Fibroblast of the aortic adventitia (primary cell): ENCODE results near the gene KRTAP1-5. TPM values are rescaled to one million over a fixed set of nuclear protein-coding genes. Genes with fewer than 3 reads are reported as not detected.
"Not testable (repeated sequence)": the region's sequence is repeated elsewhere in the genome, so short reads cannot be mapped to it uniquely, and the experiment has no call there.

Experiments
- DNase-seq: peaks from one replicate; pipeline ENCODE4 v3.0.0-alpha.2; 2010; ENCODE audit warnings: low read depth
- H3K4me3 ChIP-seq: 2 replicates; pipeline ENCODE4 v1.5.1; 2011; ENCODE audit warnings: low read depth, mild to moderate bottlenecking, control low read depth, low read length, moderate library complexity
- total RNA-seq: library from RNA; depleted of rRNA; stranded (reverse); fragments of >200 nt; gene quantifications from 2 replicates; pipeline ENCODE4 v1.2.3, GENCODE V29; 2012; ENCODE audit warnings: low replicate concordance
- TF ChIP-seq, protein P1 (sequence below): IDR thresholded peaks from 2 replicates; pipeline ENCODE4 v1.5.1; 2011; ENCODE audit warnings: mild to moderate bottlenecking, low read length, control low read depth, inconsistent platforms; ENCODE audit not compliant: insufficient read depth

Gene KRTAP1-5
- total RNA-seq, 1 donor = 1.4 TPM

DNA sequence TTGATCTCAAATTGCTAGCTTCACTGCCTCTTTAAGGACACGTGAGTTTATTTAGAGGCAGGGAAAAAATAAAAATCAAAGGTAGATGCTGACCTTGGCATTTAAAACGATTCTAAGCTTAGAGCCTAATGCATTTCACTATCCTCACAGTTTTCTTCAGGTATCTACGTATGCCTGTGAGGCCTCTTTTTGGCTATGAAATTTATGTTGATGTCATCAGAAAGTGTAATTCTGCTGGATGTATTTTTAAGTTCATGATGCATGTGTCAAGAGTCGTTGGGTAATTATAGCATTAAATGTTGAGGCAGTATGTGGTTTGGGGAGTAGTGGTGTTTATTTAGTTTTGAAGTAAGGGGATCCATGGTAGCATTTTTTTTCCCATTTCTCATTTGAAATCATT lies 23.1 kb downstream of the KRTAP1-5 start:
- TF ChIP-seq, protein P1, sequence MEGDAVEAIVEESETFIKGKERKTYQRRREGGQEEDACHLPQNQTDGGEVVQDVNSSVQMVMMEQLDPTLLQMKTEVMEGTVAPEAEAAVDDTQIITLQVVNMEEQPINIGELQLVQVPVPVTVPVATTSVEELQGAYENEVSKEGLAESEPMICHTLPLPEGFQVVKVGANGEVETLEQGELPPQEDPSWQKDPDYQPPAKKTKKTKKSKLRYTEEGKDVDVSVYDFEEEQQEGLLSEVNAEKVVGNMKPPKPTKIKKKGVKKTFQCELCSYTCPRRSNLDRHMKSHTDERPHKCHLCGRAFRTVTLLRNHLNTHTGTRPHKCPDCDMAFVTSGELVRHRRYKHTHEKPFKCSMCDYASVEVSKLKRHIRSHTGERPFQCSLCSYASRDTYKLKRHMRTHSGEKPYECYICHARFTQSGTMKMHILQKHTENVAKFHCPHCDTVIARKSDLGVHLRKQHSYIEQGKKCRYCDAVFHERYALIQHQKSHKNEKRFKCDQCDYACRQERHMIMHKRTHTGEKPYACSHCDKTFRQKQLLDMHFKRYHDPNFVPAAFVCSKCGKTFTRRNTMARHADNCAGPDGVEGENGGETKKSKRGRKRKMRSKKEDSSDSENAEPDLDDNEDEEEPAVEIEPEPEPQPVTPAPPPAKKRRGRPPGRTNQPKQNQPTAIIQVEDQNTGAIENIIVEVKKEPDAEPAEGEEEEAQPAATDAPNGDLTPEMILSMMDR = no peak
- no peak overlapping the region for H3K4me3 ChIP-seq
- no peak for DNase-seq

GRCh38 chr17:41002814-41003213 lies 24.2 kb downstream of the KRTAP1-5 start:
- TF ChIP-seq, protein P1 = no peak
- no peak for DNase-seq
- no peak overlapping the region for H3K4me3 ChIP-seq

DNA sequence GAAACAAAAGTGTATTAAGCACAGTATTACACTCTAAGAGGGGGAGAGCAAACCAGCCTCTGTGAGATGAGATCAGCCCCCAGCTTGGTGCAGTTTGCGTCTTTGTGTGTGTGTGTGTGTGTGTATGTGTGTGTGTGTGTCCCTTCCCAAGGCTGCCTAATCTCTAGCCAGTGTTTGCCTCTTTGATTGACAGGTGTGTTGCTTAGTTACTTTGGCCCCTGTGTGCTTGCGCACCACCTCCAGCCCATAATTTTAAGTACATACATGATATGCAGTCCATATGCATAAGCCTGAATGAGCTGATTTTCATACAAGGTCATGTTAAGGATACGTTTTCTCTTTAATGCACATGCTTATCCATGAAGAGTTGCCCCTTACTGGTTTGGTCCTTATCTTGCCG lies 25.2 kb downstream of the KRTAP1-5 start:
- no peak for DNase-seq
- TF ChIP-seq, protein P1 = no peak
- H3K4me3 ChIP-seq = no peak overlapping the region

GRCh38 chr17:40999563-40999962 lies 27.4 kb downstream of the KRTAP1-5 start, which contains the start of gene KRTAP3-2:
TSS of gene KRTAP3-2 (minus strand) at chr17:40999906. CDS start at chr17:40999853, 53 bp downstream.
- not testable (repeated sequence) for H3K4me3 ChIP-seq, DNase-seq

GRCh38 chr17:40997361-40997760 lies 29.6 kb downstream of the KRTAP1-5 start:
- no peak overlapping the region for H3K4me3 ChIP-seq
- no peak for DNase-seq
- TF ChIP-seq, protein P1 = no peak

GRCh38 chr17:40996829-40997228 lies 30.2 kb downstream of the KRTAP1-5 start:
- TF ChIP-seq, protein P1 = no peak

GRCh38 chr17:40995116-40995515 lies 31.9 kb downstream of the KRTAP1-5 start:
- no peak for DNase-seq
- TF ChIP-seq, protein P1 = no peak
- no peak overlapping the region for H3K4me3 ChIP-seq

More at GRCh38 chr17:40996829-40997228, 30.2 kb downstream of the KRTAP1-5 start:
- DNase-seq = no peak
- H3K4me3 ChIP-seq = no peak overlapping the region
